H1 (cell line): Measurements from ENCODE around the gene EMX2.

Experiments
- CHD2 ChIP-seq: IDR thresholded peaks from 2 replicates; pipeline ENCODE4 v1.6.1; 2012; ENCODE audit warnings: low read length, improper control_type of control experiment
- CTCF ChIP-seq, 3 experiments: IDR thresholded peaks; 1 replicate in 2 of 3; 2 replicates in 1 of 3; pipeline versions ENCODE4 v1.5.1 to v1.6.1; 2011; ENCODE audit warnings: low read length in 3 of 3, mild to moderate bottlenecking in 3 of 3, inconsistent platforms in 2 of 3, low read depth in 1 of 3, moderate library complexity in 1 of 3; ENCODE audit not compliant: insufficient read depth in 1 of 3; ENCODE audit errors: control extremely low read depth in 1 of 3
- EZH2 ChIP-seq: fragments of 200-600 bp; sonication (generic); IDR thresholded peaks from 2 replicates; pipeline ENCODE4 v1.7.1; 2012; ENCODE audit warnings: low read depth, mild to moderate bottlenecking, moderate library complexity, low read length, inconsistent platforms; ENCODE audit not compliant: severe bottlenecking
- KDM1A ChIP-seq: fragments of 200-600, 300-600 bp; sonication (generic); IDR thresholded peaks from 2 replicates; pipeline ENCODE4 v1.7.1; 2016; ENCODE audit warnings: mild to moderate bottlenecking, low read length, borderline replicate concordance
- POLR2A ChIP-seq, 2 experiments: IDR thresholded peaks; 1 replicate in 1 of 2; 2 replicates in 1 of 2; pipeline ENCODE4 v1.6.1; 2011; ENCODE audit warnings: low read depth in 2 of 2, low read length in 2 of 2, mild to moderate bottlenecking in 2 of 2; ENCODE audit errors: control extremely low read depth in 1 of 2
- RNF2 ChIP-seq: fragments of 200-900, 300-1000 bp; sonication (generic); IDR thresholded peaks from 2 replicates; pipeline ENCODE4 v1.7.1; 2016; ENCODE audit warnings: borderline replicate concordance, low read depth, mild to moderate bottlenecking, antibody characterized with exemption, low read length; ENCODE audit not compliant: poor library complexity, severe bottlenecking; ENCODE audit errors: missing control alignments

- TF ChIP-seq CTCF (IDR thresholded peaks at IDR 0.05; ENCODE audit: control extremely low read depth in 1 of 3, insufficient read depth in 1 of 3, low read depth in 1 of 3, low read length in 3 of 3): no peak
- TF ChIP-seq KDM1A: no peak
- TF ChIP-seq EZH2: no peak
- TF ChIP-seq CHD2: no peak
- TF ChIP-seq POLR2A (IDR thresholded peaks at IDR 0.05; ENCODE audit: control extremely low read depth in 1 of 2, low read depth in 2 of 2, low read length in 2 of 2): no peak
- no peak for TF ChIP-seq RNF2
These were observed at the start of gene EMX2 for GRCh38 chr10:117542706-117543224.
